ENCODE results near the gene TPP1.

The TPP1 gene

GRCh38 chr11:6619004-6619745 is at the start of gene TPP1:
TSS of gene TPP1 (minus strand) at chr11:6619422. CDS start at chr11:6619400, 22 bp downstream.
- DNase-seq (ENCODE audit: low read depth in 2 of 2) = peak; percentile 76 to 80

GRCh38 chr11:6667733-6668374 is 48.6 kb upstream of the TPP1 start:
- DNase-seq (ENCODE audit: low read depth in 2 of 2) = no peak

GRCh38 chr11:6666302-6667183 is 47.3 kb upstream of the TPP1 start:
- DNase-seq (ENCODE audit: low read depth in 2 of 2) = no peak

GRCh38 chr11:6664551-6664950 is 45.3 kb upstream of the TPP1 start:
- no peak for DNase-seq (ENCODE audit: low read depth in 2 of 2)

- DNase-seq (ENCODE audit: low read depth in 2 of 2) = no peak
Observed at GRCh38 chr11:6663794-6664469, 44.7 kb upstream of the TPP1 start.

GRCh38 chr11:6660712-6661111 is 41.5 kb upstream of the TPP1 start:
- no peak for DNase-seq (ENCODE audit: low read depth in 2 of 2)

- DNase-seq (ENCODE audit: low read depth in 2 of 2) = no peak
Observed at GRCh38 chr11:6658647-6659046, 39.4 kb upstream of the TPP1 start.

GRCh38 chr11:6657346-6657745 is 38.1 kb upstream of the TPP1 start:
- no peak for DNase-seq (ENCODE audit: low read depth in 2 of 2)

- DNase-seq (ENCODE audit: low read depth in 2 of 2) = no peak
Observed at GRCh38 chr11:6656936-6657335, 37.7 kb upstream of the TPP1 start.

GRCh38 chr11:6656584-6656915 is 37.3 kb upstream of the TPP1 start:
- DNase-seq (ENCODE audit: low read depth in 2 of 2) = no peak

- DNase-seq (ENCODE audit: low read depth in 2 of 2) = no peak
Observed at GRCh38 chr11:6655790-6656583, 36.8 kb upstream of the TPP1 start, which contains the start of gene DCHS1. TSS of gene DCHS1 (minus strand) at chr11:6655809. CDS start at chr11:6641613, 14,196 bp downstream.

GRCh38 chr11:6655020-6655789 is 36.0 kb upstream of the TPP1 start:
- no peak for DNase-seq (ENCODE audit: low read depth in 2 of 2)

GRCh38 chr11:6654281-6655019 is 35.2 kb upstream of the TPP1 start:
- no peak for DNase-seq (ENCODE audit: low read depth in 2 of 2)

GRCh38 chr11:6653656-6654055 is 34.4 kb upstream of the TPP1 start:
- DNase-seq (ENCODE audit: low read depth in 2 of 2) = no peak

- no peak for DNase-seq (ENCODE audit: low read depth in 2 of 2)
Observed at GRCh38 chr11:6653097-6653496, 33.9 kb upstream of the TPP1 start.

- DNase-seq (ENCODE audit: low read depth in 2 of 2) = no peak
Observed at GRCh38 chr11:6652182-6652581, 33.0 kb upstream of the TPP1 start.

GRCh38 chr11:6650980-6651379 is 31.8 kb upstream of the TPP1 start:
- DNase-seq (ENCODE audit: low read depth in 2 of 2) = no peak

- DNase-seq (ENCODE audit: low read depth in 2 of 2) = no peak
Observed at GRCh38 chr11:6650104-6650503, 30.9 kb upstream of the TPP1 start.

- DNase-seq (ENCODE audit: low read depth in 2 of 2) = no peak
Observed at GRCh38 chr11:6648501-6648900, 29.3 kb upstream of the TPP1 start.

GRCh38 chr11:6647836-6648235 is 28.6 kb upstream of the TPP1 start:
- no peak for DNase-seq (ENCODE audit: low read depth in 2 of 2)
